Peyer's patch (tissue), 4 donors: ENCODE measurements around the gene HDX.
"Not testable (repeated sequence)": the region's sequence is repeated elsewhere in the genome, so short reads cannot be mapped to it uniquely, and the experiment has no call there.

ENCODE experiments used
- POLR2A ChIP-seq, 2 donors: fragments of 450-650 bp; IDR thresholded peaks; one replicate each; pipeline ENCODE4 v1.5.1; 2017; ENCODE audit warnings: antibody characterized with exemption in 2 of 2, mild to moderate bottlenecking in 2 of 2, moderate library complexity in 2 of 2
- TF ChIP-seq, protein P1 (sequence below), 6 experiments: fragments of 450-650 bp in 4 of 6; fragments of 200-600 bp in 2 of 6; sonication (generic) in 1 of 6; IDR thresholded peaks; one replicate each; pipeline ENCODE4 v1.5.1; 2017 to 2019; ENCODE audit warnings: antibody characterized with exemption in 6 of 6, mild to moderate bottlenecking in 3 of 6, moderate library complexity in 1 of 6

DNA sequence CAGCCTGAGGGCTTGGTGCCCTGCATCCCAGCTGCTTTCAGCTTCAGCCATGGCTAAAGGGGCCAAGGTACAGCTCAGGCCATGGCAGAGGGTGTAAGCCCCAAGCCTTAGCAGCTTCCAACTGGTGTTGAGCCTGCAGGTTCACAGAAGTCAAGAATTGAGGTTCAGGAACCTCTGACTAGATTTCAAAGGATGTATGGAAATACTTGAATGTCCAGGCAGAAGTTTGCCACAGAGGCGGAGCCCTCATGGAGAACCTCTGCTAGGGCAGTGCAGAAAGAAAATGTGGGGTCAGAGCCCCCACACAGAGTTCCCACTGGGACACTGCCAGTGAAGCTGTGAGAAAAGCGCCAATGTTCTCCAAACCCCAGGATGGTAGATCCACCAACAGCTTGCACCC lies 39.1 kb upstream of the HDX start:
- TF ChIP-seq, protein P1, sequence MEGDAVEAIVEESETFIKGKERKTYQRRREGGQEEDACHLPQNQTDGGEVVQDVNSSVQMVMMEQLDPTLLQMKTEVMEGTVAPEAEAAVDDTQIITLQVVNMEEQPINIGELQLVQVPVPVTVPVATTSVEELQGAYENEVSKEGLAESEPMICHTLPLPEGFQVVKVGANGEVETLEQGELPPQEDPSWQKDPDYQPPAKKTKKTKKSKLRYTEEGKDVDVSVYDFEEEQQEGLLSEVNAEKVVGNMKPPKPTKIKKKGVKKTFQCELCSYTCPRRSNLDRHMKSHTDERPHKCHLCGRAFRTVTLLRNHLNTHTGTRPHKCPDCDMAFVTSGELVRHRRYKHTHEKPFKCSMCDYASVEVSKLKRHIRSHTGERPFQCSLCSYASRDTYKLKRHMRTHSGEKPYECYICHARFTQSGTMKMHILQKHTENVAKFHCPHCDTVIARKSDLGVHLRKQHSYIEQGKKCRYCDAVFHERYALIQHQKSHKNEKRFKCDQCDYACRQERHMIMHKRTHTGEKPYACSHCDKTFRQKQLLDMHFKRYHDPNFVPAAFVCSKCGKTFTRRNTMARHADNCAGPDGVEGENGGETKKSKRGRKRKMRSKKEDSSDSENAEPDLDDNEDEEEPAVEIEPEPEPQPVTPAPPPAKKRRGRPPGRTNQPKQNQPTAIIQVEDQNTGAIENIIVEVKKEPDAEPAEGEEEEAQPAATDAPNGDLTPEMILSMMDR (IDR thresholded peaks at IDR 0.05), result not testable (repeated sequence)
- TF ChIP-seq POLR2A (IDR thresholded peaks at IDR 0.05), result not testable (repeated sequence)
